Suprapubic skin (tissue), 4 donors: ENCODE measurements around the gene HAO1. TPM values are rescaled to one million over a fixed set of nuclear protein-coding genes. Genes with fewer than 3 reads are reported as not detected.
"Not testable (repeated sequence)": the region's sequence is repeated elsewhere in the genome, so short reads cannot be mapped to it uniquely, and the experiment has no call there.

ENCODE experiments used
- DNase-seq, 2 donors: peaks; one replicate each; pipeline ENCODE4 v3.0.0-alpha.2; 2019; ENCODE audit warnings: low spot score in 2 of 2
- H3K27ac ChIP-seq: fragments of 200-600 bp; sonication (generic); one replicate; pipeline ENCODE4 v1.5.1; 2019
- H3K27me3 ChIP-seq: fragments of 200-600 bp; sonication (generic); one replicate; pipeline ENCODE4 v1.5.1; 2019
- H3K36me3 ChIP-seq: fragments of 200-600 bp; sonication (generic); one replicate; pipeline ENCODE4 v1.5.1; 2019
- H3K4me1 ChIP-seq: fragments of 200-600 bp; sonication (generic); one replicate; pipeline ENCODE4 v1.5.1; 2019
- H3K4me3 ChIP-seq: fragments of 200-600 bp; sonication (generic); one replicate; pipeline ENCODE4 v1.5.1; 2019; ENCODE audit warnings: mild to moderate bottlenecking
- H3K9me3 ChIP-seq: fragments of 200-600 bp; sonication (generic); one replicate; pipeline ENCODE4 v1.5.1; 2019
- CTCF ChIP-seq, 2 donors: fragments of 200-600 bp in 1 of 2; fragments of 450-650 bp in 1 of 2; sonication (generic) in 1 of 2; IDR thresholded peaks; one replicate each; pipeline ENCODE4 v1.5.1; 2016 to 2019; ENCODE audit warnings: antibody characterized with exemption in 2 of 2, mild to moderate bottlenecking in 1 of 2, moderate library complexity in 1 of 2
- EP300 ChIP-seq: sonication (generic); formaldehyde crosslinking; IDR thresholded peaks from one replicate; pipeline ENCODE4 v1.6.1; 2017; ENCODE audit warnings: antibody characterized with exemption
- POLR2A ChIP-seq, 2 donors: fragments of 450-650 bp; IDR thresholded peaks; one replicate each; pipeline ENCODE4 v1.6.1; 2017; ENCODE audit warnings: antibody characterized with exemption in 2 of 2, mild to moderate bottlenecking in 2 of 2, moderate library complexity in 2 of 2
- POLR2AphosphoS5 ChIP-seq, 3 donors: sonication (generic); formaldehyde crosslinking; IDR thresholded peaks; one replicate each; pipeline ENCODE4 v1.6.1; 2017; ENCODE audit warnings: antibody characterized with exemption in 3 of 3
- WGBS: methylation state at CpG from one replicate; pipeline ENCODE4 v1.1.5; 2018; 5-methylcytosine and 5-hydroxymethylcytosine counted together
- total RNA-seq, 4 donors: library from RNA; depleted of rRNA; stranded (reverse); fragments of >200 nt; gene quantifications; one replicate each; pipeline ENCODE4 v1.1.0, GENCODE V29; 2016

HAO1 gene
- total RNA-seq, 4 donors from 2014 or later = 0.80 TPM; not detected in 3

- no peak for TF ChIP-seq CTCF (IDR thresholded peaks at IDR 0.05)
- no peak for TF ChIP-seq EP300
- TF ChIP-seq POLR2AphosphoS5 (IDR thresholded peaks at IDR 0.05) = no peak
- TF ChIP-seq POLR2A (IDR thresholded peaks at IDR 0.05) = no peak
Observed at GRCh38 chr20:7848351-7848750, 91.9 kb downstream of the HAO1 start.

GRCh38 chr20:7843613-7844012, 96.6 kb downstream of the HAO1 start:
- H3K9me3 ChIP-seq = no peaks in the 10 kb centered on the region
- H3K4me1 ChIP-seq = peaks cover 4% of the 10 kb centered on the region
- no peak overlapping the region for H3K4me3 ChIP-seq
- H3K27me3 ChIP-seq = no peaks in the 10 kb centered on the region
- DNase-seq = peak in 1 of 2 donors; percentile 82
- no peaks in the 10 kb centered on the region for H3K36me3 ChIP-seq
- TF ChIP-seq POLR2AphosphoS5 (IDR thresholded peaks at IDR 0.05) (no peak), POLR2A (IDR thresholded peaks at IDR 0.05) (no peak), CTCF (IDR thresholded peaks at IDR 0.05) (no peak)
- H3K27ac ChIP-seq = no peak overlapping the region

More at GRCh38 chr20:7848351-7848750, 91.9 kb downstream of the HAO1 start:
- H3K27ac ChIP-seq = no peak overlapping the region
- H3K27me3 ChIP-seq = no peaks in the 10 kb centered on the region
- WGBS = 94% methylated on average over 2 of the region's 2 CpGs
- H3K4me1 ChIP-seq = no peaks in the 10 kb centered on the region
- H3K4me3 ChIP-seq = no peak overlapping the region
- DNase-seq = no peak
- H3K36me3 ChIP-seq = no peaks in the 10 kb centered on the region
- no peaks in the 10 kb centered on the region for H3K9me3 ChIP-seq

- H3K36me3 ChIP-seq = no peaks in the 10 kb centered on the region
- H3K4me1 ChIP-seq = peaks cover 4% of the 10 kb centered on the region
- WGBS = 17% methylated on average over 2 of the region's 2 CpGs
- no peak for DNase-seq
- no peaks in the 10 kb centered on the region for H3K9me3 ChIP-seq
- no peaks in the 10 kb centered on the region for H3K27me3 ChIP-seq
- H3K27ac ChIP-seq = no peak overlapping the region
- TF ChIP-seq CTCF (IDR thresholded peaks at IDR 0.05) (no peak), POLR2AphosphoS5 (IDR thresholded peaks at IDR 0.05) (no peak), EP300 (no peak), POLR2A (IDR thresholded peaks at IDR 0.05) (no peak)
- no peak overlapping the region for H3K4me3 ChIP-seq
Observed at GRCh38 chr20:7841971-7842310, 98.3 kb downstream of the HAO1 start.

GRCh38 chr20:7841291-7841970, 98.8 kb downstream of the HAO1 start:
- DNase-seq = no peak
- H3K27ac ChIP-seq = no peak overlapping the region

GRCh38 chr20:7836076-7836475, 104.2 kb downstream of the HAO1 start:
- no peaks in the 10 kb centered on the region for H3K4me1 ChIP-seq
- no peak for TF ChIP-seq POLR2A (IDR thresholded peaks at IDR 0.05)
- TF ChIP-seq CTCF (IDR thresholded peaks at IDR 0.05) = no peak
- TF ChIP-seq POLR2AphosphoS5 (IDR thresholded peaks at IDR 0.05) = no peak
- no peak for TF ChIP-seq EP300
- H3K36me3 ChIP-seq = no peaks in the 10 kb centered on the region
- no peaks in the 10 kb centered on the region for H3K27me3 ChIP-seq
- no peak overlapping the region for H3K4me3 ChIP-seq
- H3K27ac ChIP-seq = no peak overlapping the region
- H3K9me3 ChIP-seq = no peaks in the 10 kb centered on the region
- no peak for DNase-seq

More at GRCh38 chr20:7841291-7841970, 98.8 kb downstream of the HAO1 start:
- no peaks in the 10 kb centered on the region for H3K36me3 ChIP-seq
- no peaks in the 10 kb centered on the region for H3K9me3 ChIP-seq
- H3K4me3 ChIP-seq = no peak overlapping the region
- peaks cover 4% of the 10 kb centered on the region for H3K4me1 ChIP-seq
- WGBS = 65% methylated on average over 2 of the region's 2 CpGs
- no peaks in the 10 kb centered on the region for H3K27me3 ChIP-seq
- TF ChIP-seq CTCF (IDR thresholded peaks at IDR 0.05) (no peak), EP300 (no peak), POLR2AphosphoS5 (IDR thresholded peaks at IDR 0.05) (no peak), POLR2A (IDR thresholded peaks at IDR 0.05) (no peak)

DNA sequence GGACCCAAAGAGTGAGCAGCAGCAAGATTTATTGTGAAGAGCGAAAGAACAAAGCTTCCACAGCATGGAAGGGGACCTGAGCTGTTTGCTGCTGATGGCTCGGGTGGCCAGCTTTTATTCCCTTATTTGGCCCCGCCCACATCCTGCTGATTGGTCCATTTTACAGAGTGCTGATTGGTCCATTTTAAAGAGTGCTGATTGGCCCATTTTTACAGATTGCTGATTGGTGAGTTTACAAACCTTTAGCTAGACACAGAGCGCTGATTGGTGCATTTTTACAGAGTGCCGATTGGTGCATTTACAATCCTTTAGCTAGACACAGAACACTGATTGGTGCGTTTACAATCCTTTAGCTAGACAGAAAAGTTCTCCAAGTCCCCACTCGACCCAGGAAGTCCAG, 105.8 kb downstream of the HAO1 start:
- H3K27me3 ChIP-seq, H3K27ac ChIP-seq, H3K4me3 ChIP-seq, H3K4me1 ChIP-seq, DNase-seq, H3K9me3 ChIP-seq, H3K36me3 ChIP-seq: not testable (repeated sequence)
- 87% methylated on average over 7 of the region's 7 CpGs for WGBS
